ENCODE results near the gene CALM1.

CALM1 gene

DNA sequence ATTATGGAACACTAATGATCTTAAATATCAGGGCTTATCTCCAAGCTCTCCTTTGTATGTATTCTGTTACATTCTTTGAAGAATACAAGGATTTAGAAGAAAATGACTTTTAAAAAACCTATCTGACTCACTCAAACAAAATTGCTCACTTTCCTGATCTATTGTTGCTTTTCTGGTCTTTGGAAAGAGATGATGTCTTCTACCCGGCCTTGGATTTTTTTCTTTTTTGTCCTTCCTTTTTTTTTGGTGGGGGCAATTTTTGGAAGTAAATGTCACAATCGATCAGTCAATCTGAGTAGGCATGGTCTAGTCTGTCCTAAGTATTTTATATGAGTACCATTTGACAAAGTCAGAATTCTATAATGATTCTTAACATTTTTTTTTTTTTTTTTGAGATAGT, 10.5 kb upstream of the CALM1 start:
- no peak for TF ChIP-seq CTCF (IDR thresholded peaks at IDR 0.05)

GRCh38 chr14:90387206-90387760, 9.5 kb upstream of the CALM1 start:
- TF ChIP-seq CTCF (IDR thresholded peaks at IDR 0.05), result no peak

- TF ChIP-seq CTCF (IDR thresholded peaks at IDR 0.05), result no peak
Observed at GRCh38 chr14:90388437-90388836, 8.4 kb upstream of the CALM1 start.

DNA sequence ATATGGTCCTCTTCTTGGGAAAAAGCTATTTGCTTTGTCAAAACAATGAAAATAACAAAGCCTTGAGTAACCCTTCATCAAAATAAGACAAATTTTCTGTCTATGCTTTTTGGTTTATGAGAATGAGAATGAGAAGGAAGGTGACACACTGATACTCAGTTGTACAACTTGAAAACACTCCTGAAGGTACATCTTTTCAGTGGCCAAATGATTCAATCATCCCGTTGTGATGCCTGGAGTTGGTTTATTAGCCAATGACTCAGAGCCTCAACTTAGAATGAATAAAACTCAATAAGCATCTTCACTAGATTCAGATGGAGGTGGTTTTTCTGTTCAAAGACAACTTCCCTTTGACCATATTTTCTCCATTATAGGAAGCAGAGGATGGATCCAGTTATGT, 7.8 kb upstream of the CALM1 start:
- TF ChIP-seq CTCF (IDR thresholded peaks at IDR 0.05), result no peak

DNA sequence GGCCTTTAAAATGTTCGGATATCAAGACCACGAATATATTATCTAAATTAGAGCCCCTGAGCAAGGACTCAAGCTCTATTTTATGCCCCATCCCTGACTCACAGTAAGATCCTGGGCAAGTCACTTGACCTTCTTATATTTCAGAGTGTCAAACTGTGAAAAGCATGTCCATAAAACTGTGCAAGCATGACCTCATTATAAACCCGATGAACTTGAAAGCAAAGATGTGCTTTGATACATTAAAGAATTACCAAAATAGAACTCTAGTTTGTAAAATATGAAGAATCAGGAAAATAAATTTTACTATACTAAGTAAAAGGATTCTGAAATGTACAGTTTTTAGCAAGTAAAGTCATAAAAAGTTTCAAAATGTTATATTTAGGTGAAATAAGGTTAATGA, 2.9 kb upstream of the CALM1 start:
- TF ChIP-seq CTCF (IDR thresholded peaks at IDR 0.05), result no peak

DNA sequence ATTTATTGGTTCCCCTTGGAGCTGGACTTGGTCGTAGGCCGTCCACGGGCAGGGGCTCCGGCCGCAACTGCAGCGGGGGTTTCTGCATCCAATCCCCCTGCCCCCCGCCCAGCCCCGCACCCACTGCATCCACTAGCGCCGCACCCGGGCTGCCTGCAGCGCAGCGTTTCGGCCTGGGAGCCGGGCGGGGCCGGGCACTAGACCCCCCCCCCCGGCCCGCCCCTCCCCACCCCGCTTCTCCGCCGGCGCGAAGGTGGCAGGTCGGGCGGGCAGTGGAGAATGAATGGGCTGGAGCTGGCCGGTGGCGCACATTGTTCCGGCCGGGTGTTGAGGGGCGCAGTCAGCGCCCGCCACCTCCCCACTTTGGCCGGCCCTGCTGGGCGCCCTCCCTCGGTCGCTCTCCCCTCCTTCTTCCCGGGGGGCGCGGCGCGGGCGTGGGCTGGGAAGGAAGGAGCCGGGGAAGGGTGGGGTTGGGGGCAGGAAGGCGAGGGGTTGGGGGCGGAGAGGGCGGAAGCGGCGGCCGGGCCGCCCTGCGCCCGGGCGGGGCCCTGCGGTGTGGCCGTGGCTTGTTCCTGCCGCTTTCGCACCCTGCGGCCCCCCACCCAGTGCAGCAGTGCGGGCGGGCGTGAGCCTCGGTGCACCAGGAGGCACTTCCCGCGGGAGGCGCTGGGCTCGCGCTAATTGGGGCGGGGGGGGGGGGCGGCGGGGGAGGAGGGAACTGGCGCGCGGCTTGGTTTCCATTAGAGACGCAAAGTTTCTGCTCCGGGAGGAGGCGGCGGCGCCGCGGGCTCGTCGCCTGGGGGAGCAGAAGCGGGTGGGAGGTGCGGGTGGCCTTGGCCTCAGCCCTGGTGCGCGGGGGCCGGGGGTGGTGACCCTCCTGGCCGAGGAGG, 841 bp downstream of the CALM1 start:
- TF ChIP-seq CTCF (IDR thresholded peaks at IDR 0.05), result 0 out of 2 replicates have a peak, but pooled peaks have one; percentile 10

DNA sequence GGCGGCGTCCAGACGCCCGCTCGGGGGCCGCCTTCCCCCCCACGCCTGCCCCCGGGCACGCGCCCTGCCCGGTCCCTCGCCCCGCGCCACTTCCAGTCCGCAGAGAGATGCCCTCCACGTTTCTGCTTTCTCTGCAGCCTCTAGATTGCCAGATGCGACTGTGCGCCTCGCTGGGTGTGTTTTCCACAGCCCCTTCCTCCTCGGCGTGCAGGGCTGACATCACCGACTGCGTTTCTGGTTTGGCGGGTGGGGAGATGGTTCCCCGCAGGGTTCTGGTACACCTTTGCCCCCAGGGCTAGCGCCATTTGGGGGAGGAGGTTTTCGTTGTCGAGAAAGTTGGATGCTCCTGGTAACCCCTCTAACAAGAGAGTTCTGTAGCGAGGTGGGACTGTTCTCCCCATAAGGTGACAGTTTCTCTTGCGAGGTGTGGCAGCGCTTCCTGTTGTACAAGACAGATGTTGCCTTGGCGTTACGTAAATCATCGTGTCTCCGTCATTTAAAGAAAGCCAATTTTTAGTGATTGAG, 1.5 kb downstream of the CALM1 start:
- TF ChIP-seq CTCF (IDR thresholded peaks at IDR 0.05), result no peak
